ENCODE measurements around the gene OPRM1.
A peak's percentile ranks its signal among the peaks of the same experiment; 100 is the strongest.

Gene OPRM1

GRCh38 chr6:154092326-154092962 is 53.4 kb downstream of the OPRM1 start:
- no peak for DNase-seq

GRCh38 chr6:154093231-154094044 is 54.4 kb downstream of the OPRM1 start:
- no peak for DNase-seq

DNA sequence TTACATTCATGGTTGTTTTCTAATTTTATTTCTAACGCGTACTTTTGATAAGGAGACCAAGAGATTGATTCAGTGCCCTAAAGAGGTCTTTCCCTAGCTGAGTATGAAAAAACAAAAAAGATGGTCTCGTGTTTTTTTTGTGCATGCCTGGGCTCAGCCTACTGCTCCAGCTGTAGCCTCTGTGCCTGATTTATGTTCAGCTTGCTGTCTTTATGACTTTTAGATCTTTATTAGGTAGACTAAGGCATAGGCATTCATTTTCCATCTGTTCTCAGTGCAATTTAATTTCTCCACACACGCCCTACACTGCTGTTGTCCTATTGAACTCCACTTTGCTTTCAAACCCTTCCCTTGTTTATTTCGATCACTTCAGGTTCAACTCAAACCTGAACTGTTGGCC is 56.5 kb downstream of the OPRM1 start:
- DNase-seq = no peak

DNA sequence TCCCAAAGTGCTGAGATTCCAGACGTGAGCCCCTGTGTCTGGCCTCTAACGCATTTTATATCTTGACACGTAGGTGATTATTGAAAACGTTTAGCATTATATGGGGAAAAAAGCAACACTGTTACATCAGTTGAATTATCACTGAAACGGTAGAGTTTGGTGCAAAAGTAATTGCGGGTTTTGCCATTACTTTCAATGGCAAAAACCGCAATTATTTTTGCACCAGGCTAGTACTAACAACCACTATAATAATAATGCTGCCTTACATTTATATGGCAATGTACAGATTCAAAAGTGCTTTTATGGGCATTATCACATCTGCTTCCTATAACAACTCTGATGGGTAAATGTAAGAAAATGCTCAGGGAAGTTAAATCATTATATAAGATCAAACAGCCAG is 57.3 kb downstream of the OPRM1 start:
- DNase-seq = no peak

DNA sequence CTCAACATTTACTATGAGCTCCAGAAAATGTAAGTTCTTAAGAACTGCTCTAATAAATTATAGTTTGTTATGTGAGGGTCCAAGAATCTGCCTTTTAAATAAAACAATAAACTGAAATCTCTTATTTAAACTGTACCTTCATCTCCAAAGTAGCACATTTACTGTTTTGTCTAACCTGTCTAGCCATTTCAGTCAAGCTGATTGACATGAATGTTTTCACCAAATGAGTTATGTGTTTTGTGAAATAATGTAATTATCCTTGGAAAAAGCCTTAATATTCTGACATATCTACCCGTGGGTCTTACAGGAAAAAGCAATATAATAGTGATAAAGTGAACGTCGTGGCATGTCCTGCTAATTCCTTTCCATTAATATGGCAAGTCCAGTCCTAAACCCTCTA is 57.8 kb downstream of the OPRM1 start:
- no peak for DNase-seq

DNA sequence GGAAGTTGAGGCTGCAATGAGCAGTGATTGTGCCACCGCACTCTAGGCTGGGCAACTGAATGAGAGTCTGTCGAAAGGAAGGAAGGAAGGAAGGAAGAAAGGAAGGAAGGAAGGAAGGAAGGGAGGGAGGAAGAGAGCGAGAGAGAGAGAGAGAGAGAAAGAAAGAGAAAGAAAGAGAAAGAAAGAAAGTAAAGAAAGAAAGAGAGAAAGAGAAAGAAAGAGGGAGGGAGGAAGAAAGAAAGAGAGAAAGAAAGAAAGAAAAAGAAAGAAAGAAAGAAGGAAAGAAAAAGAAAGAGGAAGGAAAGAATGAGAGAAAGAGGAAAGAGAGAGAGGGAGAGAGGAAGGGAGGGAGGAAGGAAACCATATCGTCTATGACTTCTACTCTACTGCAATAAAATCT is 60.2 kb downstream of the OPRM1 start:
- no peak for DNase-seq

GRCh38 chr6:154106251-154106650 is 67.2 kb downstream of the OPRM1 start:
- DNase-seq = no peak

DNA sequence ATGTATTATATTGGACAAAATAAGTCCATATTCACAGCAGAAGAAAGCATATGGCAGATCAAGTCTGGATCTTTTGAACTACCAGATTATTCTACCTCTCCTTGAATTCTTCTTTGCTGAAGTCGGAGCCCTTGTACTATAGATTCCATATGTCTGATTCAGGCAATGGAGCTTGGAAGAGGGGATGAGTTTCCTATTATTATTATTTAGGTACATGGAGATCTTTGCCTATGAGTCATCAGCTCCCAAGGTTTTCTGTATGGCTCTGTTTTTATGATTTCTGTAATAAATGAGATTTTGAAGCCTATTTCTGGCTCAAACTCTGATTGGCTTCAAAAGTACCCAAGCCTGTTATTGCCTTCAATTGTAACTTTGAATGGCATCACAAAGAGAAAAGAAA is 72.0 kb downstream of the OPRM1 start:
- no peak for DNase-seq

DNA sequence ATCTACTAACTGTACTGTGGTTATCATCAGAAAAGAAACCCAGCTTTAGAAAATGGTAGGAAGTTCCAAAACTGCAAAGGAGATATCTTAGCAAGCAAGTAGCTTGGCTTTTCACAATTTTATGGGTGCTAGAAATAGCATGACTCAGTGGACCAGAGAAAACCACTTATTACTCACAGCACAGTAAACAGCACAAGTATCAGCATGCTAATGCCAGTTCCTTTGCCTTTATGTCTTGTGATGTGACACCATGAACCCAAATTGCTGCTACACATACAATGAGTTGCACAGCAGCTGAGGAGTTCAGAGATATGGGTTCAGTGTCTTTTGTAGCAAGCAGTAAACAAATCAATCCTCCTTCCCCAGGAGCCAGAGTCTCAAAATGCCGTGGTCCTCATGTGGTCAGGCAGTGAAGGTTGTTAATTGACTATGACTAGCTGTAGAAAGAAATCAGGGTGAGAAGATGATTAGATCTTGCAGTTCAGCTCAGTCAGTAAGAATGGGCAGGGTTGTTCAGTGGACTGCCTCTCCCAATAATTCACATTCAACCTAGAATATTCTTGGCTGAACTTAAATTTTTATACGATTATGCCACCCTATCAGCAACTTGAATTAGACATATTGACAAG is 73.3 kb downstream of the OPRM1 start:
- peak; percentile 3 for DNase-seq

DNA sequence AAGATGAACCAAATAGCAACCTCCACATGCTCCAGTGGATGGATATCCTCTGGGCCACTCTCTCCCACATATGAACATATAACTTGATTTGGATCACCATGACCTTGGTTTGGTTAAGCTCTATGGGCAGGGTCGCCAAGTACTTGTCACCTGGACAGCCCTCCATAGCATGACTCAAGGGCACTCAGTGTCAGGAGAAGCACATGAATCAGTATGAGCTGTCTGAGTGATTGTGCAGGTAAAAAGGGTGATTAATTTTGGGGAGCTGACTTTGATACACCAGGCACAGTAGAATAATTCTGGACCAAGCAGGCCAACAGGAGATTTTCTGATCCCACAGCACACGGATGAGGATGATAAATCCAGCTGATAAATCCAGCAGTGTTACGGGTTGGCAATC is 74.4 kb downstream of the OPRM1 start:
- DNase-seq = no peak

GRCh38 chr6:154117485-154117884 is 78.4 kb downstream of the OPRM1 start:
- no peak for DNase-seq

GRCh38 chr6:154122195-154122925 is 83.3 kb downstream of the OPRM1 start:
- DNase-seq = no peak

DNA sequence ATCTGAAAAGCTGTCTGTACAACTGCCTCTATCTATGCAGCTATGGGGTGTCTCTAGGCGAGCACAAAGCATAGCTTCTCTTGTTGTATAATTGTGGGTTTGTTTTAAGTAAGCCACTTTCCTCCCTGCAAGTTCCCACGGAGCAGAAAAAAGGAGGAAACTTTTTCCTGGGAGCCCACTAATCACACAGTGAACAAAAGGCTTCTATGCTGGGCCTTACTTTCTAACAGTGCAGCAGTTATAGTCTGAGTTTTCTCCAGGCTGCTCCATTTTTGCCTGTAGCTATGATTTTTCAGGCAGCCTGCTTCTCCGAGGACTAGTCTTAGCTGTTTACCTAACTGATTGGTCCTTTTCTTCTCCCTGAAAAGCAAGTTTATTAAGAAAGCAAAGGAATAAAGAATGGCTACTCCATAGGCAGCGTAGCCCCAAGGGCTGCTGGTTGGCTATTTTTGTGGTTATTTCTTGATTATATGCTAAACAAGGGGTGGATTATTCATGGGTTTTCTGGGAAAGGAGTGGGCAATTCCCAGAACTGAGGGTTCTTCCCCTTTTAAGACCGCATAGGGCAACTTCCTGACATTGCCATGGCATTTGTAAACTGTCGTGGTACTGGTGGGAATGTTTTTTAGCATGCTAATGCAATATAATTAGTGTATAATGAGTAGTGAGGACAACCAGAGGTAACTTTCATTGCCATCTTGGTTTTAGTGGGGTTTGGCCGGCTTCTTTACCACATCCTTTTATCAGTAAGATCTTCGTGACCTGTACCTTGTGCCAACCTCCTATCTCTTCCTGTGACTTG is 84.3 kb downstream of the OPRM1 start:
- no peak for DNase-seq

GRCh38 chr6:154125421-154125820 is 86.4 kb downstream of the OPRM1 start:
- no peak for DNase-seq

- DNase-seq = no peak
Observed at GRCh38 chr6:154127657-154128056, 88.6 kb downstream of the OPRM1 start.

DNA sequence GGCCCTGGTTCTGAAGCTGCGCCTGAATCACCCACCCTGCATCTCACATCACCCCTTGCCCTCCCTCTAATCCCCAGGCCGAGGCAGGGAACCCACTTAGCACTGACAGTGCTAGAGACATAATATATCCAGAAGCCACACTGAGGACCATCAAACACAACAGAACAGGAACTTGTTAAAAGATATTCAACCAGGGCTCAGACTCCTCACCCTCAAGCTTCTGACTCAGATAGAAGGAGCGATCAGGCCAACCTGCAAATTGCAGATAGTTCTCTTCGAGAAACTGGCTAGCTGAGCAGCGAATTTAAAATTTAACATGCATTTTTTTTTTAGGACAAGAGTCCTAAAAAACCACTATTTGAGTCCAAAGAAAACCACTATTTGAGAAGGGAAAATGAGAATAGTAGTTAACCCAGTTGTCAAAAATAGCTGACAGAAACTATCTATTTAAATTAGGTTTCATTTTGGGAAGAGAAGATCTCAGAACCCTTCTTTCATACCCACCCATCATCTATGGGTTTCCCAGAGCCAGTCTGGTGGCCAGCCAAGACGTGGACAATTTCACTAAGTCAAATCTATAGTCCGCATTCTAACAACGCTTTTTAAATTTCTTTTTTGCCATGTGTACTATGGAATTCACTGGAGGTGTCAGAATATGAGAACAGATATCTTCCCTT is 95.6 kb downstream of the OPRM1 start:
- no peak for DNase-seq

DNA sequence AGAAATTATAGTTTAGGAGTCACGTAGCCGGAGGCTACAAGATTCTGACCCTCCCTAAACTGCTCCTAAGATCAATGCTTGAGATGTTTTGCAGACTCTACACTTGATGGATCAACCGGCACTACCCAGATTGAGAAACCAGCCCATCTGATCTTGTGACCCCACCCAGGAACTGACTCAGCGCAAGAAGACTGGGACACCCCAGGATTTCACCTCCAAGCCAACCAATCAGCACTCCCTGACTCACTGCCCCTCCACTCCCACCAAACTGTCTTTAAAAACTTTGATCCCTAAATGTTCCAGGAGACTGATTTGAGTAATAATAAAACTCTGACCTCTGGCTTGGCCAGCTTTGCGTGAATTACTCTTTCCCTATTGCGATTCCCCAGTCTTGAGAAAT is 99.8 kb downstream of the OPRM1 start:
- DNase-seq = no peak

- DNase-seq = no peak
Observed at GRCh38 chr6:154139892-154140291, 100.9 kb downstream of the OPRM1 start.

GRCh38 chr6:154140743-154141142 is 101.7 kb downstream of the OPRM1 start:
- DNase-seq = peak; percentile 2

DNA sequence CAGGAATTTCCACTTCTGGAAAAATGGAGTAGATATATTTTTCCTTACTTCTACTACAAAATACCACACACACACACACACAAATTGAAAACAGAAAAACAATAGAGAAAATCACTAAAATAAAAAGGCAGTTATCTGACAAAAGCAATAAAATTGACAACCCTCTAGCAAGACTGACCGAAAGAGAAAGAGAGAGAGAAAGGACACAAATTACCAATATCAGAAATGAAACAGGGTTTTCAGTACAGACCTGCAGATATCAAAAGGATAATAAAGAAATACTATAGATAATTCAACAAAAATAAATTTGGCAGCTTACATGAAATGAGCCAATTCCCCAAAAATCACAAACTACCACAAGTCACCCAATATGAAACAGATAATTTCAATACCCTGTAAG is 104.7 kb downstream of the OPRM1 start:
- DNase-seq = no peak

DNA sequence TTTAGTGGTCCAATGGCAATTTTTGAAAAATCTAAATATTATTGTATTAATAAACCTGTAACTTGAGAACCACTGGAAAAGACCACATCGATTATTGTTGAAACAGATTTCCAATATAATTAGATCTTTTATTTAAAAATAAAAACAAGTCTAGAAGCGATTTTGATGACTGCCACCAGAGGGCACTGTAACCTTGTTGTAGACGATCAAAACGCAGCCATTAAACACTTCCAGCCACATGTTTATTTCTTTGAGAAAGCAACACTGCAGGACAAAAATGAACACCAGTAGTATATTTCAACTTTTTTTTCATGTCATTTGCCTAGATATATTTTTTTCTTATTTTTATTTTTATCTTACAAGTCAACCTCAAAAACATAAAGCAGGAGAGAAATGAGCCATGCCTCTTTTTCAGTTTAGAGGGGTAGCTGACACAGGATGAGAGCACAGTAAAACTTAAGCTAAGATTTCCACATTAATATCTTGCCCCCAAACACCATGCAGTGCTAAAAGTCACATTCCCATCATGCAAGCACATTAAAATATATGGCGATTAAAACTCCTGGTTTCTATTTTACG is 115.4 kb downstream of the OPRM1 start:
- DNase-seq = peak; percentile 73

Data from DMS53 (cell line).